NB4 (cell line): ENCODE measurements around the gene CCDC88C.

ENCODE experiments used
- POLR2A ChIP-seq: IDR thresholded peaks from 2 replicates; pipeline ENCODE4 v1.6.1; 2011; ENCODE audit warnings: mild to moderate bottlenecking; ENCODE audit not compliant: insufficient read length; ENCODE audit errors: extremely low read depth
- TF ChIP-seq, protein P1 (sequence below): IDR thresholded peaks from one replicate; pipeline ENCODE4 v1.5.1; 2012; ENCODE audit warnings: low read depth, low read length
- TF ChIP-seq, protein P2 (sequence below): IDR thresholded peaks from 2 replicates; pipeline ENCODE4 v1.6.1; 2011; ENCODE audit warnings: low read depth, low read length

DNA sequence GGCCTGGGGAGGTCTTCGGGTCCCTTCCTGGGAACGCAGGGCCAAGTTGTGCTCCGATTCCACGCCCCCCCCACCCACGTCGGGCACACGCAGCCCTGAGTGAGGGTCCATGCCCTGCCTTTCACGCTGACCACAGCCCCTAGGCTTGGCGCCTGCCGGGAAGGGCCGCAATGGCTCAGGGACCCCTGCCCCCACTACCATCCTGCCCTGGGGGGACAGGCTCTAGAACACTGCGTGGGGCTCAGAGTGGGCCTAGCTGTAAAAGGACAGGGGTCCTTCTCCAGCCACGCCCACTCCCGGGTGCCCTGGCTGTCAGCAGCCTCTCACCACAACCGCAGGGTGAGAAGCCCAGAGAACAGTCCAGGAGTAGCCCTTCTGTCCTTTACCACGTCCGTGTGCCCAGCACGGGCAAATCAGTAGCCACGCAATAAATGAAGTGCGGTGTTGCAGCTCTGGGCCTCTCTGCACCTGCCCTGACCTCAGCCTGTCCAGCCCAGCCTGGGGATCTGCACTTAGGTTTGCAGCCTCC, 163.8 kb downstream of the CCDC88C start:
- TF ChIP-seq, protein P1, sequence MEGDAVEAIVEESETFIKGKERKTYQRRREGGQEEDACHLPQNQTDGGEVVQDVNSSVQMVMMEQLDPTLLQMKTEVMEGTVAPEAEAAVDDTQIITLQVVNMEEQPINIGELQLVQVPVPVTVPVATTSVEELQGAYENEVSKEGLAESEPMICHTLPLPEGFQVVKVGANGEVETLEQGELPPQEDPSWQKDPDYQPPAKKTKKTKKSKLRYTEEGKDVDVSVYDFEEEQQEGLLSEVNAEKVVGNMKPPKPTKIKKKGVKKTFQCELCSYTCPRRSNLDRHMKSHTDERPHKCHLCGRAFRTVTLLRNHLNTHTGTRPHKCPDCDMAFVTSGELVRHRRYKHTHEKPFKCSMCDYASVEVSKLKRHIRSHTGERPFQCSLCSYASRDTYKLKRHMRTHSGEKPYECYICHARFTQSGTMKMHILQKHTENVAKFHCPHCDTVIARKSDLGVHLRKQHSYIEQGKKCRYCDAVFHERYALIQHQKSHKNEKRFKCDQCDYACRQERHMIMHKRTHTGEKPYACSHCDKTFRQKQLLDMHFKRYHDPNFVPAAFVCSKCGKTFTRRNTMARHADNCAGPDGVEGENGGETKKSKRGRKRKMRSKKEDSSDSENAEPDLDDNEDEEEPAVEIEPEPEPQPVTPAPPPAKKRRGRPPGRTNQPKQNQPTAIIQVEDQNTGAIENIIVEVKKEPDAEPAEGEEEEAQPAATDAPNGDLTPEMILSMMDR: no peak
- no peak for TF ChIP-seq POLR2A
- TF ChIP-seq, protein P2, sequence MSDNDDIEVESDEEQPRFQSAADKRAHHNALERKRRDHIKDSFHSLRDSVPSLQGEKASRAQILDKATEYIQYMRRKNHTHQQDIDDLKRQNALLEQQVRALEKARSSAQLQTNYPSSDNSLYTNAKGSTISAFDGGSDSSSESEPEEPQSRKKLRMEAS: no peak
